ENCODE measurements around the gene LARGE1. TPM values are rescaled to one million over a fixed set of nuclear protein-coding genes. Genes with fewer than 3 reads are reported as not detected.

The LARGE1 gene
- total and polyA plus RNA-seq, 2 of the 13 experiments (the other 11 are each of a cell fraction or from before 2014, with no cell fraction given): 8.4 to 11.0 TPM

- POLR2A ChIA-PET: no interaction called here
- Histone ChIP-seq H3K36me3 (replicated peaks in 1 of 2; ENCODE audit: control insufficient read depth in 1 of 2, insufficient read depth in 2 of 2, low read length in 2 of 2) (no peaks in the 10 kb centered on the region), H2AFZ (ENCODE audit: low read length) (no peak overlapping the region), H3K9me3 (ENCODE audit: low read length) (no peaks in the 10 kb centered on the region), H4K20me1 (ENCODE audit: insufficient read depth, low read length) (no peaks in the 10 kb centered on the region), H3K9ac (ENCODE audit: insufficient read depth, low read depth, low read length) (no peak overlapping the region), H3K4me3 (replicated peaks in 1 of 3; ENCODE audit: insufficient read depth in 1 of 3, low read depth in 2 of 3, low read length in 3 of 3) (no peak overlapping the region), H3K27ac (ENCODE audit: extremely low read length, insufficient read depth, low read length) (no peak overlapping the region), H3K27me3 (ENCODE audit: control insufficient read depth in 1 of 2, insufficient read depth in 2 of 2, low read length in 2 of 2) (peaks cover 0 to 4% of the 10 kb centered on the region in 2 experiments; a peak in 1 of 5 replicates), H3K4me1 (ENCODE audit: insufficient read depth, low read length) (no peaks in the 10 kb centered on the region), H3K79me2 (ENCODE audit: insufficient read depth, low read length) (no peaks in the 10 kb centered on the region), H3K4me2 (ENCODE audit: low read depth, low read length) (no peak overlapping the region)
- no TSS peak for BruUV-seq (replicated peaks)
- TF ChIP-seq ZNF296 (CRISPR knock-in tag; conservative IDR thresholded peaks at IDR 0.05) (no peak), NR1H2 (CRISPR knock-in tag; IDR thresholded peaks at IDR 0.05; ENCODE audit: borderline replicate concordance, low read depth) (no peak), ZNF253 (CRISPR knock-in tag; IDR thresholded peaks at IDR 0.05; ENCODE audit: borderline replicate concordance) (no peak), TP53 (CRISPR knock-in tag; conservative IDR thresholded peaks at IDR 0.05) (no peak), THAP9 (CRISPR knock-in tag; IDR thresholded peaks at IDR 0.05; ENCODE audit: borderline replicate concordance) (no peak)
- TF ChIP-seq, protein P1, sequence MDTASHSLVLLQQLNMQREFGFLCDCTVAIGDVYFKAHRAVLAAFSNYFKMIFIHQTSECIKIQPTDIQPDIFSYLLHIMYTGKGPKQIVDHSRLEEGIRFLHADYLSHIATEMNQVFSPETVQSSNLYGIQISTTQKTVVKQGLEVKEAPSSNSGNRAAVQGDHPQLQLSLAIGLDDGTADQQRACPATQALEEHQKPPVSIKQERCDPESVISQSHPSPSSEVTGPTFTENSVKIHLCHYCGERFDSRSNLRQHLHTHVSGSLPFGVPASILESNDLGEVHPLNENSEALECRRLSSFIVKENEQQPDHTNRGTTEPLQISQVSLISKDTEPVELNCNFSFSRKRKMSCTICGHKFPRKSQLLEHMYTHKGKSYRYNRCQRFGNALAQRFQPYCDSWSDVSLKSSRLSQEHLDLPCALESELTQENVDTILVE (CRISPR knock-in tag; IDR thresholded peaks at IDR 0.05): no peak
- DNase-seq (ENCODE audit: low spot score) (no peak), FAIRE-seq (no peak), ATAC-seq (no peak)
- 2% methylated on average over 3 of the region's 3 CpGs for WGBS (ENCODE audit: low lambda C conversion rate)
- in situ Hi-C loops (cut with HindIII; ENCODE audit: extremely low pct_ligation_motif_present, low pct_unique_long_range_greater_than_20kb) (no loop called here), intact Hi-C loops (cut with micrococcal nuclease; ENCODE audit: unreplicated experiment) (no loop called here)
- CTCF ChIA-PET (ENCODE audit: low intra/inter-chr PET ratio, low total read pairs): no interaction called here
Observed at GRCh38 chr22:33240888-33241475, 679.3 kb downstream of the LARGE1 start.
